ENCODE measurements around the gene B9D1.

Gene B9D1

GRCh38 chr17:19316761-19317358 lies 45.7 kb downstream of the B9D1 start:
- H3K4me3 ChIP-seq (ENCODE audit: control insufficient read depth, low read depth, low read length): no peak overlapping the region
- no peak for TF ChIP-seq CTCF (conservative IDR thresholded peaks at IDR 0.05; ENCODE audit: control insufficient read depth, insufficient read depth, low read depth, low read length)
- DNase-seq (ENCODE audit: low read depth): no peak

- no peak for DNase-seq (ENCODE audit: low read depth)
- no peak for TF ChIP-seq CTCF (conservative IDR thresholded peaks at IDR 0.05; ENCODE audit: control insufficient read depth, insufficient read depth, low read depth, low read length)
- no peak overlapping the region for H3K4me3 ChIP-seq (ENCODE audit: control insufficient read depth, low read depth, low read length)
These were observed 47.4 kb downstream of the B9D1 start for GRCh38 chr17:19315104-19315503.

- no peak overlapping the region for H3K4me3 ChIP-seq (ENCODE audit: control insufficient read depth, low read depth, low read length)
- TF ChIP-seq CTCF (conservative IDR thresholded peaks at IDR 0.05; ENCODE audit: control insufficient read depth, insufficient read depth, low read depth, low read length): no peak
- DNase-seq (ENCODE audit: low read depth): peak; percentile 71
These were observed 48.5 kb downstream of the B9D1 start for GRCh38 chr17:19313746-19314651.

GRCh38 chr17:19313066-19313745 lies 49.3 kb downstream of the B9D1 start:
- no peak overlapping the region for H3K4me3 ChIP-seq (ENCODE audit: control insufficient read depth, low read depth, low read length)
- TF ChIP-seq CTCF (conservative IDR thresholded peaks at IDR 0.05; ENCODE audit: control insufficient read depth, insufficient read depth, low read depth, low read length): no peak
- no peak for DNase-seq (ENCODE audit: low read depth)

- H3K4me3 ChIP-seq (ENCODE audit: control insufficient read depth, low read depth, low read length): no peak overlapping the region
- TF ChIP-seq CTCF (conservative IDR thresholded peaks at IDR 0.05; ENCODE audit: control insufficient read depth, insufficient read depth, low read depth, low read length): no peak
- no peak for DNase-seq (ENCODE audit: low read depth)
These were observed 50.1 kb downstream of the B9D1 start for GRCh38 chr17:19312406-19312805.

GRCh38 chr17:19311421-19312215 lies 50.9 kb downstream of the B9D1 start:
- no peak for TF ChIP-seq CTCF (conservative IDR thresholded peaks at IDR 0.05; ENCODE audit: control insufficient read depth, insufficient read depth, low read depth, low read length)
- DNase-seq (ENCODE audit: low read depth): no peak
- no peak overlapping the region for H3K4me3 ChIP-seq (ENCODE audit: control insufficient read depth, low read depth, low read length)
